WI38 (cell line): ENCODE results near the gene BMP6.

Experiments
- H3K4me3 ChIP-seq: 2 replicates; pipeline ENCODE4 v1.5.1; 2011; ENCODE audit warnings: low read depth, mild to moderate bottlenecking, control low read depth, low read length
- TF ChIP-seq, protein P1 (sequence below): IDR thresholded peaks from 2 replicates; pipeline ENCODE4 v1.5.1; 2012; ENCODE audit warnings: low read depth, mild to moderate bottlenecking, control low read depth, low read length

The BMP6 gene

DNA sequence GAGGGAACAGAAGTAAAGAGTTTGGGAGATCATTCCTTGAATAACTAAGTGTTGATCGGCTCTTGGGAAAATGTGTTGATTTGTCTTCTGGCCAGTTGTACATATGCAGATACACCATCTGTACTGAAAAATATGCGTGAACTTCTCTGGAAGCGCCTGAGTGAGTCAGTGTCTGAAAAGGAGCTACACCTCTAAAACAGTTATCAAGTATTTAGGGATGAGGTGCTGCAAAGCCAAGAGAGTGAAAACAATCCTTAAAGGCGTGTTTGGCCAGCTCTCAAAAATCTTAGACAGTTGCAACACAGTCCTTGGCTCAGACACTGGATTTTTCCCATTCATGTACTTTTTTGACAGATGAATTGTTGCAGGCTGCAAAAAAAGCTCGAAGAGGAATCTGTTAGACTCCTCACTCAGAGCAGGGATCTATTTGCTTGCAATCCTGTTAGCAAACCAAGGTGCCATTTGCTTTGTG, 61.3 kb downstream of the BMP6 start:
- TF ChIP-seq, protein P1, sequence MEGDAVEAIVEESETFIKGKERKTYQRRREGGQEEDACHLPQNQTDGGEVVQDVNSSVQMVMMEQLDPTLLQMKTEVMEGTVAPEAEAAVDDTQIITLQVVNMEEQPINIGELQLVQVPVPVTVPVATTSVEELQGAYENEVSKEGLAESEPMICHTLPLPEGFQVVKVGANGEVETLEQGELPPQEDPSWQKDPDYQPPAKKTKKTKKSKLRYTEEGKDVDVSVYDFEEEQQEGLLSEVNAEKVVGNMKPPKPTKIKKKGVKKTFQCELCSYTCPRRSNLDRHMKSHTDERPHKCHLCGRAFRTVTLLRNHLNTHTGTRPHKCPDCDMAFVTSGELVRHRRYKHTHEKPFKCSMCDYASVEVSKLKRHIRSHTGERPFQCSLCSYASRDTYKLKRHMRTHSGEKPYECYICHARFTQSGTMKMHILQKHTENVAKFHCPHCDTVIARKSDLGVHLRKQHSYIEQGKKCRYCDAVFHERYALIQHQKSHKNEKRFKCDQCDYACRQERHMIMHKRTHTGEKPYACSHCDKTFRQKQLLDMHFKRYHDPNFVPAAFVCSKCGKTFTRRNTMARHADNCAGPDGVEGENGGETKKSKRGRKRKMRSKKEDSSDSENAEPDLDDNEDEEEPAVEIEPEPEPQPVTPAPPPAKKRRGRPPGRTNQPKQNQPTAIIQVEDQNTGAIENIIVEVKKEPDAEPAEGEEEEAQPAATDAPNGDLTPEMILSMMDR = no peak
- no peak overlapping the region for H3K4me3 ChIP-seq

DNA sequence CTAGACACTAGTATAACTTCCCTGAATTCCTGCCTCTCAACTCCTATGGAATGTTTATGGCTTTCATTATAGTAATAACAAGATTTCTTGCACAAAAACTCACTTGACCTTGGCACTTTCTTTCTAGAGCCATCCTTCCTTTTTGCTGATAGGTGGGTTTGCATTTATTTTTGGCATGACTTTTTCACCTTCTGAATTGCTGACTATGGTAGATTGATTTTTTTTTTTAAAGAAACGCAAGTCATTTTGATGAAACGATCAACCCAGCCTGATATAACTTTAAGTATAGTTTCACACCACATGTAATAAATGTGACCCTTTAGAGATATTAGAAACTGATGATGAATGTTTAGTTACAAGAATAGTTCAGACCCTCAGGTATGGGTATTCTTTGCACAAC, 61.8 kb downstream of the BMP6 start:
- no peak overlapping the region for H3K4me3 ChIP-seq
- TF ChIP-seq, protein P1 = no peak

DNA sequence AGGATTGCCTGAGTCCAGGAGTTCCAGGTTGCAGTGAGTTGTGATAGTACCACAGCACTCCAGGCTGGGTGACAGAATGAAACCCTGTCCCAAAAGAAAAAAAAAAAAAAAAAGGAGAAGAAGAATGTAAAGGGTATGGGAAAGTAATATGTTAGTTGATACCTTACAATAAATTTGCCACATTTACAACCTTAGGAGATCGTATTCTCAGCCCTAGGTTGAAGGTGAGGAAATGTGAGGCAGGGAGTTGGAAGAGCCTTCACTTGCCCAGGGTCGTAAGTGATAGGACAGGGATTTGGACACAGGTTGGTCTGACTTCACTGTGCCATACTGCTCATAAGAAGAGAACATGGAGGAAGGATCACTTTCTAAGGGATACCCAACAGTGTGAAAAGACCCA, 68.6 kb downstream of the BMP6 start:
- H3K4me3 ChIP-seq = no peak overlapping the region
- TF ChIP-seq, protein P1 = no peak

DNA sequence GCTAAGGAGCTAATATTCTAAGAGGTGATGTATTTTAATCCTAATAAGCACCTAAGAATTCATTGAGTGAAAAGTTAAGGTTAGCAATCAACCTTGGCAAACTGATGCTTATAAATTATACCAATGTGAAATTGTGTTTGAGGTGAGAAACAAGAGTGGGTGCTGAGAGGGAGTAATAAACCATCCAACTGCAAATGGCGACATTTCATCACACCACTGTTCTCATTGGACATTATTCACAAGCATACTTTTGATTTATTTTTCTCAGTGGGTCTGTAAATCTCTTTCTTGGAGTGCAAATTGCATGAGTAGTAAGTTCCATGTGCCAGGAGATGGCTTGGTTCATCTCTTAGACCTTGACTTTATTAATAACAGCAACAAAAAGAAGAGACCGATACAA, 71.5 kb downstream of the BMP6 start:
- TF ChIP-seq, protein P1 = no peak
- no peak overlapping the region for H3K4me3 ChIP-seq

DNA sequence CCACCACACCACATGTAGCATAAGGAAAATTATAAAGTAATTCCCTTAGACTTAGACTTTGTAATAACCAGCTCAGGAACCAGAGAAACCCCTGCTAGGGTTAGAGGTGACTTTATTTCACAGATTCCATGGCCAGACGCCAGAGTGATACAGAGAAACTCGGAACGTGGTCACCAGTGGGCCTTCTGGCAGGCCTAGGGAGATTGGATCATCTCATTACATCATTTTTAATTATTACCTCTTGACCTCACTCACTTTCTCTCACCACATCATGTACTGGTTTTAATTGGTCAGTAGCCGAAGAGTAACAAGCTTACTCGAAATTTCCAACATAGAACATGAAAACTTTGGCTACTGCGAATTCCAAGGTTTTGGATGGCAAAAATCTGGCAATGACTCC, 72.9 kb downstream of the BMP6 start:
- no peak overlapping the region for H3K4me3 ChIP-seq
- TF ChIP-seq, protein P1 = no peak

DNA sequence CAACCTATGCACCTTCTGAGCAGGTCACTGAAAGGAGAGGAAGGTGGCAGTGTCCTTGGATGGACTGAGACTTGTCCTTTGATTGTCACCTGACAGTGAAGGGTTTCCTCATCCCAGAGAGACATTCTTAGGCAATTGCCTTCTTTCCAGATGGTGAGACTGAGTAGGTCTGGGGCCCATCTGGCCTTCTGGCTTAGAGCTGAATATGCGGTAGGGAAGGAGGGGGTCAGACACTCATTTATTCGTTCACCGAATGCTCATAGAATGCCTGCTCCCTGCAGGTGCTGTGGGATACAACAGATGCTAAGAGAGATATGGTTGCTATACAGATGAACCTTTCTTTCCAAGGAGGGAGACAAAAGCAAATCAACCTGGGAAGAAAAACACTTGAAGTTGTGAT, 76.8 kb downstream of the BMP6 start:
- no peak overlapping the region for H3K4me3 ChIP-seq
- TF ChIP-seq, protein P1 = no peak

DNA sequence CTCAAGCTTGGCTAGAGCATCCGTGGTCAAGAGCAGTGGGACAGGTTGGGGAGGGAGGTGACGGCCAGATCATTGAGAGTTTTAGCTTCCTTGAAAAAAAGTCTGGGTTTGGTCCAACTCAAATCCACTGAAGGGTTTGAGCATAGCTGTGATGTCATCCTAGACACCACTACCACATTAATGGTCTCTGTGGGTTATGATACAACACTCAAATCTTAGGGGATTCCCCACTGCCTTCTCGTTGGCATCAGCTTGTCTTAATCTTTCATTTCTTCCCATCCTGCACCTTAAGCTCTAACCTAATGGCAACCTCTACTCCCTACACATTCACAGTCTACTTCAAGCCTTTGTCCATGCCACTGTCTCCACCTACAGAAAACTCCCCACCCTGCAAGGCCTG, 77.3 kb downstream of the BMP6 start:
- TF ChIP-seq, protein P1 = no peak
- no peak overlapping the region for H3K4me3 ChIP-seq
